Central memory CD8-positive, alpha-beta T cell (primary cell): ENCODE measurements around the gene POLR1B.
A peak's percentile ranks its signal among the peaks of the same experiment; 100 is the strongest.
"Not testable (repeated sequence)": the region's sequence is repeated elsewhere in the genome, so short reads cannot be mapped to it uniquely, and the experiment has no call there.

Experiments used
- ATAC-seq: fragments of 150-1000 bp; cut with Tn5 transposase; replicated peaks from 2 replicates; pipeline ENCODE4 v1.10.0; 2022; ENCODE audit warnings: mild to moderate bottlenecking, moderate FRiP score, moderate number of reproducible peaks; ENCODE audit not compliant: poor library complexity, severe bottlenecking; ENCODE audit errors: extremely low read depth
- DNase-seq, 2 donors: peaks; one replicate each; pipeline ENCODE4 v3.0.0; 2021; ENCODE audit warnings: low spot score in 2 of 2
- H3K27ac Mint-ChIP-seq: one replicate; pipeline ENCODE4 v1.8.0; 2022; ENCODE audit warnings: low read depth, mild to moderate bottlenecking, moderate library complexity, mixed read lengths
- H3K27me3 Mint-ChIP-seq: one replicate; pipeline ENCODE4 v1.8.0; 2022; ENCODE audit warnings: mixed read lengths
- H3K36me3 Mint-ChIP-seq: one replicate; pipeline ENCODE4 v1.8.0; 2022; ENCODE audit warnings: mild to moderate bottlenecking, moderate library complexity, mixed read lengths; ENCODE audit not compliant: insufficient read depth
- H3K4me1 Mint-ChIP-seq: one replicate; pipeline ENCODE4 v1.8.0; 2022; ENCODE audit warnings: mixed read lengths
- H3K4me3 Mint-ChIP-seq: one replicate; pipeline ENCODE4 v1.8.0; 2022; ENCODE audit warnings: mild to moderate bottlenecking, moderate library complexity, mixed read lengths
- H3K9me3 Mint-ChIP-seq: one replicate; pipeline ENCODE4 v1.8.0; 2022; ENCODE audit warnings: mixed read lengths

The POLR1B gene

GRCh38 chr2:112542123-112542983 is at the start of gene POLR1B:
TSS of gene POLR1B (plus strand) at chr2:112542465. CDS start at chr2:112542495, 30 bp downstream.
- peaks cover 17% of the 10 kb centered on the region for H3K4me1 Mint-ChIP-seq
- DNase-seq (peak; percentile 36 to 61), ATAC-seq (peak; percentile 82)
- no peak within 1 kb of the TSS for H3K4me3 Mint-ChIP-seq
- no peaks in the 10 kb centered on the region for H3K9me3 Mint-ChIP-seq
- peaks cover 12% of the 10 kb centered on the region for H3K36me3 Mint-ChIP-seq
- H3K27ac Mint-ChIP-seq = no peak within 1 kb of the TSS
- H3K27me3 Mint-ChIP-seq = no peaks in the 10 kb centered on the region

GRCh38 chr2:112493048-112493447 is 49.2 kb upstream of the POLR1B start:
- Mint-ChIP-seq H3K36me3 (no peaks in the 10 kb centered on the region), H3K9me3 (no peaks in the 10 kb centered on the region), H3K4me1 (no peaks in the 10 kb centered on the region), H3K27ac (no peak overlapping the region), H3K4me3 (no peak overlapping the region), H3K27me3 (no peaks in the 10 kb centered on the region)
- no peak for DNase-seq
- ATAC-seq = no peak

- no peaks in the 10 kb centered on the region for H3K36me3 Mint-ChIP-seq
- no peak overlapping the region for H3K27ac Mint-ChIP-seq
- no peaks in the 10 kb centered on the region for H3K4me1 Mint-ChIP-seq
- no peak overlapping the region for H3K4me3 Mint-ChIP-seq
- no peaks in the 10 kb centered on the region for H3K9me3 Mint-ChIP-seq
- DNase-seq (no peak), ATAC-seq (no peak)
- no peaks in the 10 kb centered on the region for H3K27me3 Mint-ChIP-seq
These were observed 48.2 kb upstream of the POLR1B start for GRCh38 chr2:112493858-112494648.

DNA sequence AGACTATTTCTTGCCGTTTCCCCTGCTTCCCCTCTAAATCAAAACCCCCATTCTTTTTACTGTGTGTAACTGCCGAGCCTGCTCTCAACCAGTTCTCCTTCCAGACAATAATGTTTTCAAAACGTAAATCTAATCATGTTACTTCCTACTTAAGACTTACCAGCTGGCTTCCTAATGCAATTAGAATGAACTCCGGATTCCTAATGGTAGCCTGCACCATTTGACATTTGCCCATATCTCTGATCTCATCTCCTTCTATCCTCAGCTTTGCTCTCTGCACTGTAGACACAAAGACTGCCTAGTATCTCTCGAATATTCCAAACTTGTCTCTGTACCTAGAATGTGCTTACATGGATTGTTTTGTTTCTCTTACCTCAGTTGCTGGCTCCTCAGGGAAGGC is 47.4 kb upstream of the POLR1B start:
- Mint-ChIP-seq H3K9me3 (no peaks in the 10 kb centered on the region), H3K27me3 (no peaks in the 10 kb centered on the region), H3K36me3 (no peaks in the 10 kb centered on the region), H3K4me3 (no peak overlapping the region), H3K4me1 (no peaks in the 10 kb centered on the region), H3K27ac (no peak overlapping the region)
- ATAC-seq (no peak), DNase-seq (no peak)

- not testable (repeated sequence) for ATAC-seq, H3K4me3 Mint-ChIP-seq, DNase-seq, H3K27ac Mint-ChIP-seq, H3K36me3 Mint-ChIP-seq, H3K9me3 Mint-ChIP-seq, H3K4me1 Mint-ChIP-seq, H3K27me3 Mint-ChIP-seq
These were observed 46.4 kb upstream of the POLR1B start for GRCh38 chr2:112495878-112496277.

DNA sequence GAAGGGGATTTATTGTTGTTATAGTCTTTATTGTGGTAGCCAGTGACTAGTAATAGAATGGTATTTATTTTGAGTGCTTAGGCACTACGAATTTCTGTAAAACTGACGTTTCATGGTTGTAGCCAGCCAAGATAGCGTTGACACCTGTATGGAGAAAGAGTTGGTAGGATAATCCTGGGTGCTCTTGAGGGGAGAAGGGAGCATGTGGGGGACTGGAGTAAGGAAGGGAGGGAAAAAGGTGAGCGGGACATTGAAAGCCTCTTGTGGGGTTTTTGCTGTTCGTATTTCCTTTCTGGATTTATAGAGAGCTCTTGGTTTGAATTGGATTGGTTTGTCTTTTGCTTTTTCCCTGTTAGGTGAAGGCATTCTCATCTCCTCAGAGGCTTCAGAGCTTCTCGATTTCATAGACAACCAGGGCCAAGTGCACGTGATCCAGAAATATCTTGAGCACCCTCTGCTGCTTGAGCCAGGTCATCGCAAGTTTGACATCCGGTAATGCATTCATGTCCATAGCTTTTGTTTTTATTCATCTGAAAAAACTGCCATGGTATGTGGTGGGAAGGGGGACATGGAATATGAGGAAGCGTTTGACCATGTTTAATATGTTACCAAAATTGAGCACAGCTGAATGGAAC is 41.3 kb upstream of the POLR1B start:
- H3K4me1 Mint-ChIP-seq, H3K36me3 Mint-ChIP-seq, H3K4me3 Mint-ChIP-seq, H3K27ac Mint-ChIP-seq, H3K9me3 Mint-ChIP-seq, H3K27me3 Mint-ChIP-seq: not testable (repeated sequence)
- DNase-seq = peak in 1 of 2 donors; percentile 31
- ATAC-seq = peak; percentile 65

DNA sequence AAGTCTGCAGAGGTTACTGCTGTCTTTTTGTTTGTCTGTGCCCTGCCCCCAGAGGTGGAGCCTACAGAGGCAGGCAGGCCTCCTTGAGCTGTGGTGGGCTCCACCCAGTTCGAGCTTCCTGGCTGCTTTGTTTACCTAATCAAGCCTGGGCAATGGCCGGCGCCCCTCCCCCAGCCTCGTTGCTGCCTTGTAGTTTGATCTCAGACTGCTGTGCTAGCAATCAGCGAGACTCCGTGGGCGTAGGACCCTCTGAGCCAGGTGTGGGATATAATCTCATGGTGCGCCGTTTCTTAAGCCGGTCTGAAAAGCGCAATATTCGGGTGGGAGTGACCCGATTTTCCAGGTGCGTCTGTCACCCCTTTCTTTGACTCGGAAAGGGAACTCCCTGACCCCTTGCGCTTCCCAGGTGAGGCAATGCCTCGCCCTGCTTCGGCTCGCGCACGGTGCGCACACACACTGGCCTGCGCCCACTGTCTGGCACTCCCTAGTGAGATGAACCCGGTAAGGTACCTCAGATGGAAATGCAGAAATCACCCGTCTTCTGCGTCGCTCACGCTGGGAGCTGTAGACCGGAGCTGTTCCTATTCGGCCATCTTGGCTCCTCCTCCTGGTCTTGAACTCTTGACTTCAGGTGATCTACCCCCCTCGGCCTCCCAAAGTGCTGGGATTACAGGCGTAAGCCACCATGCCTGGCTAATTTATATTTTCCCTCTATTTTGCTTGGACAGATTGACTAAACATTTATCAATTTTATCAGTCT is 32.8 kb upstream of the POLR1B start:
- H3K4me1 Mint-ChIP-seq, H3K27me3 Mint-ChIP-seq, ATAC-seq, H3K4me3 Mint-ChIP-seq, H3K36me3 Mint-ChIP-seq, H3K9me3 Mint-ChIP-seq, DNase-seq: not testable (repeated sequence)
- peak overlapping the region; percentile 16 for H3K27ac Mint-ChIP-seq

GRCh38 chr2:112516801-112517200 is 25.5 kb upstream of the POLR1B start:
- H3K4me3 Mint-ChIP-seq = no peak overlapping the region
- no peak for DNase-seq
- no peak for ATAC-seq
- H3K27me3 Mint-ChIP-seq = no peaks in the 10 kb centered on the region
- no peak overlapping the region for H3K27ac Mint-ChIP-seq
- H3K9me3 Mint-ChIP-seq = no peaks in the 10 kb centered on the region
- no peaks in the 10 kb centered on the region for H3K4me1 Mint-ChIP-seq
- peaks cover 8% of the 10 kb centered on the region for H3K36me3 Mint-ChIP-seq

DNA sequence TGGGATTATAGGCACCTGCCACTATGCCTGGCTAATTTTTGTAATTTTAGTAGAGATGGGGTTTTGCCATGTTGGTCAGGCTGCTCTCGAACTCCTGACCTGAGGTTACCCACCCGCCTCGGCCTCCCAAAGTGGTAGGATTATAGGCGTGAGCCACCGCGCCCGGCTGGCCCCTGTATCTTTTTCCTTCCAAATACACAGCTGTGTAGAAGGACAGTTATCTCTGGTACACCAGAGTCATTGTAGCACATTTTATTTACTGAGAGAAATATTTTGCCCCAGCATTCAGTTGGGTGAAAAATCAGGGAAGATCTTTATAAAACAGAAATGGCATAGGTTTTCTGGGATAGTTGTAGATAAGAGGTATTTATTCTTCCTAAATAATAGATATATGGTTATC is 23.5 kb upstream of the POLR1B start:
- no peaks in the 10 kb centered on the region for H3K9me3 Mint-ChIP-seq
- H3K4me3 Mint-ChIP-seq = no peak overlapping the region
- DNase-seq (no peak), ATAC-seq (no peak)
- H3K4me1 Mint-ChIP-seq = no peaks in the 10 kb centered on the region
- H3K36me3 Mint-ChIP-seq = peaks cover 9% of the 10 kb centered on the region
- no peak overlapping the region for H3K27ac Mint-ChIP-seq
- no peaks in the 10 kb centered on the region for H3K27me3 Mint-ChIP-seq

DNA sequence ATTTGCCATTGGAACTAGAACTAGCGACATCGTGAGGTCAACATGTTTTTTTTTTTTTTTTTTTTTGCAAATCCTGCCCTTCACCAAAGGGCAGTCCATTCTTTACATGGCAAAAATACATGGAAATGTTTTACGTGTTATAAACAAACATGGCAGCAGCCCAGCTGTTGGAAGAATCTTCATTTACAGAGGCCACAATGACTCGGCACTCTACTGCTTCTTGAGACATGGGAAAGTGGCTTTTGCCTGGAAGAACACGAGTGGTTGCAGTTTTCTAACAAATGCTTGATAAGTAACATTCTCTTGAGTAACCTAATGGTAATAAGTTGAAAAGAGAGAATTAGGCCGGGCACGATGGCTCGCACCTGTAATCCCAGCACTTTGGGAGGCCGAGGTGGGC is 22.8 kb upstream of the POLR1B start:
- H3K4me3 Mint-ChIP-seq = no peak overlapping the region
- no peaks in the 10 kb centered on the region for H3K4me1 Mint-ChIP-seq
- no peaks in the 10 kb centered on the region for H3K9me3 Mint-ChIP-seq
- H3K36me3 Mint-ChIP-seq = peaks cover 9% of the 10 kb centered on the region
- no peaks in the 10 kb centered on the region for H3K27me3 Mint-ChIP-seq
- ATAC-seq (no peak), DNase-seq (no peak)
- no peak overlapping the region for H3K27ac Mint-ChIP-seq

DNA sequence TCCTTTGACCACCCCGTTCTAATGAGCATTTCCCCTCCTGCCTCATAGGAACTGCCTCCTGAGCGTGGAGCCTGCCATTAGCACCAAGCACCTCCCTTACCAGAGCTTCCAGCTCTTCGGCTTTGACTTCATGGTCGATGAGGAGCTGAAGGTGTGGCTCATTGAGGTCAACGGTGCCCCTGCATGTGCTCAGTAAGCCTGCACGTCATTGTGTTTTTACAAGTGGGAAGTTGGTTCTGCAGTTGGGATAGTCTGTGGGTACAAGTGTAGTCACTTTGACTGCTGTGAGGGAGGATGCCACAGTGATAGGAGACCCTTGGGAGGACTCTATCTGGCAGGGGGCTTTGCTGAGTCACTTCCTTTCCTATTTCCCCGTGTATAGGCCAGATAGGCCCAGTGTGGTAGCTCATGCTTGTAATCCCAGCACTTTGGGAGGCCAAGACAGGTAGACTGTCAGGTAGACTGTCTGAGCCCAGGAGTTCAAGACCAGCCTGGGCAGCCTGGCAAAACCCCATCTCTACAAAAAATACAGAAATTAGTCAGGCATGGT is 22.0 kb upstream of the POLR1B start:
- peaks cover 9% of the 10 kb centered on the region for H3K36me3 Mint-ChIP-seq
- ATAC-seq = no peak
- H3K9me3 Mint-ChIP-seq = no peaks in the 10 kb centered on the region
- no peak overlapping the region for H3K27ac Mint-ChIP-seq
- no peak overlapping the region for H3K4me3 Mint-ChIP-seq
- H3K4me1 Mint-ChIP-seq = no peaks in the 10 kb centered on the region
- DNase-seq = no peak
- no peaks in the 10 kb centered on the region for H3K27me3 Mint-ChIP-seq

- no peak for DNase-seq
- Mint-ChIP-seq H3K27me3 (no peaks in the 10 kb centered on the region), H3K36me3 (peaks cover 16% of the 10 kb centered on the region), H3K27ac (no peak overlapping the region), H3K4me3 (no peak overlapping the region), H3K4me1 (no peaks in the 10 kb centered on the region), H3K9me3 (no peaks in the 10 kb centered on the region)
- ATAC-seq = no peak
These were observed 18.9 kb upstream of the POLR1B start for GRCh38 chr2:112523291-112523777.
